ENCODE measurements around the gene UFM1.
"Not testable (repeated sequence)": the region's sequence is repeated elsewhere in the genome, so short reads cannot be mapped to it uniquely, and the experiment has no call there.

Gene UFM1

GRCh38 chr13:38366954-38367645, 17.4 kb downstream of the UFM1 start:
- no peak for DNase-seq

- no peak for DNase-seq
Measured at GRCh38 chr13:38369058-38369457, 19.4 kb downstream of the UFM1 start.

GRCh38 chr13:38370096-38370495, 20.4 kb downstream of the UFM1 start:
- not testable (repeated sequence) for DNase-seq

- no peak for DNase-seq
Measured at GRCh38 chr13:38372820-38373383, 23.3 kb downstream of the UFM1 start.

- no peak for DNase-seq
Measured at GRCh38 chr13:38376546-38376945, 26.9 kb downstream of the UFM1 start.

- no peak for DNase-seq
Measured at GRCh38 chr13:38381890-38382289, 32.2 kb downstream of the UFM1 start.

GRCh38 chr13:38382946-38383345, 33.3 kb downstream of the UFM1 start:
- DNase-seq, result no peak

GRCh38 chr13:38384171-38384570, 34.5 kb downstream of the UFM1 start:
- DNase-seq, result no peak

GRCh38 chr13:38385153-38385891, 35.7 kb downstream of the UFM1 start:
- DNase-seq, result no peak

GRCh38 chr13:38386421-38386820, 36.8 kb downstream of the UFM1 start:
- no peak for DNase-seq

- no peak for DNase-seq
Measured at GRCh38 chr13:38391341-38391740, 41.7 kb downstream of the UFM1 start.

- DNase-seq, result no peak
Measured at GRCh38 chr13:38394777-38395496, 45.3 kb downstream of the UFM1 start.

GRCh38 chr13:38395497-38395788, 45.8 kb downstream of the UFM1 start:
- DNase-seq, result no peak

GRCh38 chr13:38398711-38399493, 49.3 kb downstream of the UFM1 start:
- DNase-seq, result no peak

GRCh38 chr13:38399535-38399934, 49.9 kb downstream of the UFM1 start:
- DNase-seq, result no peak

GRCh38 chr13:38401276-38401675, 51.6 kb downstream of the UFM1 start:
- DNase-seq, result no peak

GRCh38 chr13:38405216-38405615, 55.6 kb downstream of the UFM1 start:
- DNase-seq, result no peak

- DNase-seq, result no peak
Measured at GRCh38 chr13:38409771-38410170, 60.1 kb downstream of the UFM1 start.

GRCh38 chr13:38412266-38412665, 62.6 kb downstream of the UFM1 start:
- no peak for DNase-seq

All from activated naive CD4-positive, alpha-beta T cell treated with Interleukin-2 at 50 U/mL for 16 hours (primary cell).